K562 (cell line): Measurements from ENCODE around the gene FOXJ2. TPM values are rescaled to one million over a fixed set of nuclear protein-coding genes. Genes with fewer than 3 reads are reported as not detected.
A peak's percentile ranks its signal among the peaks of the same experiment; 100 is the strongest.

Source experiments
- ATAC-seq: fragments of 200-7000 bp; cut with Tn5 transposase; 3 replicates; pipeline ENCODE4 v1.9.1; 2020; ENCODE audit warnings: moderate library complexity
- BruUV-seq: library from RNA; stranded (reverse); fragments of 400-500 nt; replicated peaks from 2 replicates; lab custom pipeline; 2021; lab: Mats Ljungman, UMichigan
- CTCF ChIA-PET: fragments of 300-600 bp; formaldehyde crosslinking; extraction: SDS; loops from one replicate; lab custom pipeline; 2021; ENCODE audit warnings: low intra/inter-chr PET ratio; lab: Yijun Ruan, JAX
- POLR2A ChIA-PET: fragments of 300-600, 350-650 bp; sonication (Branson Sonifier 250); formaldehyde crosslinking; extraction: SDS; loops from one replicate; lab custom pipeline; 2021; ENCODE audit warnings: antibody characterized with exemption, inconsistent platforms; lab: Yijun Ruan, JAX
- DNase-seq, 4 experiments: peaks; one replicate each; pipeline versions ENCODE4 v3.0.0 to v3.0.0-alpha.2; 2011 to 2018; ENCODE audit warnings: low spot score in 3 of 4, mixed read lengths in 3 of 4; ENCODE audit errors: extremely low read depth in 1 of 4
- FAIRE-seq: peaks from 2 replicates; lab custom pipeline; 2011; peaks lifted over from hg19 to GRCh38; lab: Jason Lieb, UNC
- H2AFZ ChIP-seq: 2 replicates; pipeline ENCODE4 v1.6.0; 2011; ENCODE audit warnings: low read depth, low read length, control low read depth, inconsistent platforms
- H3K27ac ChIP-seq: fragments of 200-600 bp; 3 replicates; pipeline ENCODE4 v1.8.0; 2011; ENCODE audit warnings: low read depth, mild to moderate bottlenecking, control low read depth, inconsistent platforms, low read length, moderate library complexity, mixed read lengths; ENCODE audit errors: extremely low read depth
- H3K27me3 ChIP-seq, 2 experiments: fragments of 300-600 bp in 1 of 2; 2 replicates in 1 of 2; 3 replicates in 1 of 2; pipeline versions ENCODE4 v1.6.0 to v1.8.0; 2011; ENCODE audit warnings: inconsistent platforms in 2 of 2, low read length in 2 of 2, mild to moderate bottlenecking in 1 of 2, mixed read lengths in 1 of 2, moderate library complexity in 1 of 2; ENCODE audit not compliant: control insufficient read depth in 2 of 2, insufficient read depth in 2 of 2
- H3K36me3 ChIP-seq: fragments of 300-600 bp; 3 replicates; pipeline ENCODE4 v1.8.0; 2011; ENCODE audit warnings: mild to moderate bottlenecking, low read length, inconsistent platforms; ENCODE audit not compliant: control insufficient read depth, insufficient read depth
- H3K4me1 ChIP-seq, 2 experiments: fragments of 200-600 bp in 1 of 2; replicated peaks in 1 of 2; 2 replicates in 1 of 2; 3 replicates in 1 of 2; pipeline versions ENCODE4 v1.5.1 to v1.8.0; 2011; ENCODE audit warnings: inconsistent platforms in 2 of 2, low read length in 2 of 2, mild to moderate bottlenecking in 1 of 2, mixed read lengths in 1 of 2, moderate library complexity in 1 of 2; ENCODE audit not compliant: control insufficient read depth in 2 of 2, insufficient read depth in 2 of 2
- H3K4me2 ChIP-seq: 2 replicates; pipeline ENCODE4 v1.6.1; 2011; ENCODE audit warnings: low read length, control low read depth, inconsistent platforms, mixed read lengths; ENCODE audit not compliant: insufficient read depth
- H3K4me3 ChIP-seq: fragments of 200-600 bp; sonication (generic), shearing (Covaris generic); 2 replicates; pipeline ENCODE4 v1.5.1; 2016; ENCODE audit warnings: control low read depth, inconsistent platforms
- H3K79me2 ChIP-seq: fragments of 200-600 bp; 3 replicates; pipeline ENCODE4 v1.8.0; 2011; ENCODE audit warnings: low read length, inconsistent platforms; ENCODE audit not compliant: control insufficient read depth, insufficient read depth
- H3K9ac ChIP-seq, 2 experiments: 2 replicates each; pipeline versions ENCODE4 v1.6.0 to v1.6.1; 2011; ENCODE audit warnings: low read depth in 2 of 2, low read length in 2 of 2, control low read depth in 1 of 2, inconsistent platforms in 1 of 2, mild to moderate bottlenecking in 1 of 2, mixed read lengths in 1 of 2; ENCODE audit not compliant: insufficient read depth in 1 of 2
- H3K9me1 ChIP-seq: one replicate; pipeline ENCODE4 v1.6.0; 2011; ENCODE audit warnings: inconsistent platforms, mild to moderate bottlenecking, low read length, moderate library complexity; ENCODE audit not compliant: control insufficient read depth, insufficient read depth
- H3K9me3 ChIP-seq: replicated peaks from 2 replicates; pipeline ENCODE4 v1.5.1; 2011; ENCODE audit warnings: low read depth, low read length, inconsistent platforms; ENCODE audit not compliant: control insufficient read depth, insufficient read depth
- H4K20me1 ChIP-seq: replicated peaks from 2 replicates; pipeline ENCODE4 v1.6.1; 2011; ENCODE audit warnings: low read length, inconsistent platforms, mixed read lengths; ENCODE audit not compliant: control insufficient read depth, insufficient read depth
- DEAF1 ChIP-seq: fragments of 450-650 bp; formaldehyde crosslinking; IDR thresholded peaks from 2 replicates; pipeline ENCODE4 v1.4.0; 2020; ENCODE audit warnings: mild to moderate bottlenecking, moderate library complexity
- FOSL1 ChIP-seq: fragments of 200-800 bp; sonication (Bioruptor generic); conservative IDR thresholded peaks from 2 replicates; pipeline ENCODE4 v1.6.1; 2016; ENCODE audit warnings: missing genetic modification characterization, missing compliant biosample characterization
- HDAC1 ChIP-seq, 2 experiments: fragments of 450-650 bp; IDR thresholded peaks; 2 replicates each; pipeline ENCODE4 v1.6.1; 2016 to 2017; ENCODE audit warnings: inconsistent platforms in 1 of 2, mild to moderate bottlenecking in 1 of 2, moderate library complexity in 1 of 2
- JUND ChIP-seq, 2 experiments: IDR thresholded peaks; 2 replicates in 1 of 2; 3 replicates in 1 of 2; pipeline ENCODE4 v1.6.1; 2011; ENCODE audit warnings: borderline replicate concordance in 2 of 2, low read depth in 2 of 2, low read length in 2 of 2, improper control_type of control experiment in 1 of 2, missing biosample characterization in 1 of 2, missing genetic modification characterization in 1 of 2, missing genetic modification reagents in 1 of 2
- MCM2 ChIP-seq: fragments of 450-650 bp; IDR thresholded peaks from 2 replicates; pipeline ENCODE4 v1.6.1; 2017; ENCODE audit warnings: low read depth, mild to moderate bottlenecking
- MCM5 ChIP-seq: fragments of 450-650 bp; IDR thresholded peaks from 2 replicates; pipeline ENCODE4 v1.6.1; 2016; ENCODE audit warnings: low read depth
- NR2C2 ChIP-seq, 2 experiments: fragments of 200-800 bp in 1 of 2; sonication (Bioruptor generic) in 1 of 2; sonication (generic) in 1 of 2; formaldehyde crosslinking in 1 of 2; IDR thresholded peaks; 2 replicates each; pipeline versions ENCODE4 v1.6.1 to v1.8.0; 2016 to 2022; ENCODE audit warnings: mild to moderate bottlenecking in 1 of 2, missing compliant biosample characterization in 1 of 2, missing genetic modification characterization in 1 of 2, missing genetic modification reagents in 1 of 2
- SIX5 ChIP-seq, 2 experiments: IDR thresholded peaks; 2 replicates each; pipeline ENCODE4 v1.6.1; 2011; ENCODE audit warnings: low read length in 2 of 2, borderline replicate concordance in 1 of 2, low read depth in 1 of 2, mild to moderate bottlenecking in 1 of 2, moderate library complexity in 1 of 2; ENCODE audit not compliant: insufficient read depth in 1 of 2
- SREBF2 ChIP-seq: sonication (generic); formaldehyde crosslinking; IDR thresholded peaks from 2 replicates; pipeline ENCODE4 v1.4.0; 2020; ENCODE audit warnings: mild to moderate bottlenecking, missing genetic modification reagents
- TGIF2 ChIP-seq: sonication (generic); formaldehyde crosslinking; IDR thresholded peaks from 2 replicates; pipeline ENCODE4 v1.8.1; 2022; ENCODE audit warnings: mild to moderate bottlenecking, missing genetic modification reagents, moderate library complexity
- ZFP91 ChIP-seq: sonication (generic); formaldehyde crosslinking; IDR thresholded peaks from 2 replicates; pipeline ENCODE4 v1.8.0; 2022; ENCODE audit warnings: mild to moderate bottlenecking, missing genetic modification reagents
- WGBS: fragments of 100-300 bp; shearing (Covaris generic); methylation state at CpG from one replicate; pipeline ENCODE4 v1.1.6; 2016; ENCODE audit warnings: low coverage, mixed read lengths; ENCODE audit not compliant: insufficient coverage; ENCODE audit errors: missing lambda C conversion rate; 5-methylcytosine and 5-hydroxymethylcytosine counted together
- in situ Hi-C: fragments of 300-500 bp; cut with MboI; formaldehyde crosslinking; loops from 4 replicates; pipeline ENCODE4 v1.15.0; 2018; ENCODE audit warnings: inconsistent platforms, mixed read lengths
- intact Hi-C: fragments of 100-400 bp; cut with micrococcal nuclease; formaldehyde crosslinking; loops from 2 replicates; pipeline ENCODE4 v1.14.2; 2022
- polyA plus RNA-seq, 8 experiments: library from polyadenylated mRNA; depleted of rRNA in 4 of 8; stranded (reverse) in 5 of 8; unstranded in 3 of 8; fragments of >200 nt; fragmentation: Nextera tagmentation in 2 of 8; fragmentation: Illumina TruSeq in 1 of 8; extraction: Ambion mirVana in 2 of 8; extraction: Trizol in 1 of 8; gene quantifications; 2 replicates each; pipeline versions ENCODE4 v1.2.1 to v1.2.3, GENCODE V29; 2011 to 2014; ENCODE audit warnings: inconsistent platforms in 1 of 8, missing spikeins in 1 of 8
- total RNA-seq, 7 experiments: library from RNA; depleted of rRNA in 6 of 7; stranded (reverse); fragments of >200 nt in 6 of 7; fragmentation: Illumina TruSeq in 2 of 7; extraction: Trizol in 2 of 7; gene quantifications; 2 replicates each; pipeline versions ENCODE4 v1.2.1 to v1.2.3, GENCODE V29; 2011 to 2021; ENCODE audit warnings: low replicate concordance in 1 of 7

FOXJ2 gene
- total and polyA plus RNA-seq, 9 of the 15 experiments (the other 6 are each of a cell fraction or from before 2014, with no cell fraction given): 1.0 to 7.5 (median 2.4) TPM

- TF ChIP-seq FOSL1 (tag) (0 out of 2 replicates have a peak, but pooled peaks have one; percentile 19), JUND (IDR thresholded peaks at IDR 0.05; ENCODE audit: borderline replicate concordance, low read depth, low read length) (no peak; the same call in 1 of the 2 replicates), JUND (tag; IDR thresholded peaks at IDR 0.05; ENCODE audit: borderline replicate concordance, low read depth, low read length) (0 out of 3 replicates have a peak, but pooled peaks have one; percentile 17), DEAF1 (CRISPR knock-in tag) (peak; percentile 49; the same call in 1 of the 2 replicates)
Observed at GRCh38 chr12:8045952-8046944, 13.7 kb downstream of the FOXJ2 start (continued).

GRCh38 chr12:8047842-8048241 lies 15.3 kb downstream of the FOXJ2 start:
- 77% methylated on average over 3 of the region's 5 CpGs for WGBS
- no peak for TF ChIP-seq NR2C2 (CRISPR knock-in tag; IDR thresholded peaks at IDR 0.05)
- no peak for TF ChIP-seq NR2C2 (tag; IDR thresholded peaks at IDR 0.05)
- no peak for TF ChIP-seq ZFP91 (CRISPR knock-in tag)
- TF ChIP-seq SIX5 (IDR thresholded peaks at IDR 0.05; ENCODE audit: borderline replicate concordance in 1 of 2, insufficient read depth in 1 of 2, low read depth in 1 of 2, low read length in 2 of 2): no peak
- TF ChIP-seq TGIF2 (CRISPR knock-in tag): no peak
- TF ChIP-seq SREBF2 (CRISPR knock-in tag): no peak
- no peak for TF ChIP-seq MCM2
- no peak for TF ChIP-seq HDAC1 (IDR thresholded peaks at IDR 0.05)
- no peak for TF ChIP-seq MCM5
- in situ Hi-C loops: loop anchor here (5.0 kb wide), 1 partner anchor 34 kb away; the partner anchor contains the start of gene NECAP1
- H3K27ac ChIP-seq: no peak overlapping the region
- no peaks in the 10 kb centered on the region for H3K79me2 ChIP-seq
- H3K27me3 ChIP-seq: no peaks in the 10 kb centered on the region
- ChIA-PET CTCF (no interaction called here), POLR2A (no interaction called here)
- BruUV-seq: no TSS peak
- H4K20me1 ChIP-seq: no peaks in the 10 kb centered on the region
- H3K9me3 ChIP-seq: no peaks in the 10 kb centered on the region
- H3K4me2 ChIP-seq: no peak overlapping the region
- DNase-seq: no peak
- H3K9ac ChIP-seq: no peak overlapping the region
- intact Hi-C loops: loop anchor here (2.0 kb wide), 1 partner anchor 31 kb away; no protein-coding TSS in a partner anchor
- ATAC-seq: no peak
- H2AFZ ChIP-seq: no peak overlapping the region
- H3K36me3 ChIP-seq: peaks cover 46% of the 10 kb centered on the region
- H3K9me1 ChIP-seq: no peaks in the 10 kb centered on the region
- no peak overlapping the region for H3K4me3 ChIP-seq
- no peak for FAIRE-seq
- H3K4me1 ChIP-seq: peaks cover 9% of the 10 kb centered on the region in 2 experiments; a peak in 4 of 5 replicates
